Stimulated activated naive CD4-positive, alpha-beta T cell treated with Interleukin-2 at 50 U/mL for 16 hours (primary cell): ENCODE results near the gene LSMEM2.
"Not testable (repeated sequence)": the region's sequence is repeated elsewhere in the genome, so short reads cannot be mapped to it uniquely, and the experiment has no call there.

Experiments used
- DNase-seq: peaks from one replicate; lab custom pipeline; 2025; lab: John Stamatoyannopoulos, UW

Gene LSMEM2

GRCh38 chr3:50278123-50278879, 586 bp upstream of the LSMEM2 start:
- no peak for DNase-seq

GRCh38 chr3:50279255-50280016, 549 bp downstream of the LSMEM2 start:
- DNase-seq = no peak

- not testable (repeated sequence) for DNase-seq
These were observed 5.2 kb downstream of the LSMEM2 start for GRCh38 chr3:50284121-50284520.

- DNase-seq = no peak
These were observed 7.7 kb downstream of the LSMEM2 start for GRCh38 chr3:50286322-50287227.

- no peak for DNase-seq
These were observed 8.4 kb downstream of the LSMEM2 start for GRCh38 chr3:50287262-50287661.

- DNase-seq = no peak
These were observed 9.6 kb downstream of the LSMEM2 start for GRCh38 chr3:50288387-50289007.

- DNase-seq = no peak
These were observed 10.2 kb downstream of the LSMEM2 start for GRCh38 chr3:50289130-50289529.

GRCh38 chr3:50290161-50290641, 11.3 kb downstream of the LSMEM2 start:
- DNase-seq = no peak

- DNase-seq = peak; percentile 96
These were observed 13.5 kb downstream of the LSMEM2 start, which contains the start of gene IFRD2 for GRCh38 chr3:50292159-50293078. Gene IFRD2, minus strand, starts transcription at chr3:50292429. Its CDS starts 155 bp downstream, at chr3:50292274.

GRCh38 chr3:50293079-50293801, 14.4 kb downstream of the LSMEM2 start:
- no peak for DNase-seq

- no peak for DNase-seq
These were observed 15.2 kb downstream of the LSMEM2 start for GRCh38 chr3:50294089-50294488.

- DNase-seq = no peak
These were observed 15.9 kb downstream of the LSMEM2 start for GRCh38 chr3:50294492-50295403.

GRCh38 chr3:50295553-50296431, 16.9 kb downstream of the LSMEM2 start:
- DNase-seq = no peak

GRCh38 chr3:50296721-50297383, 18.0 kb downstream of the LSMEM2 start:
- no peak for DNase-seq

- DNase-seq = no peak
These were observed 18.5 kb downstream of the LSMEM2 start for GRCh38 chr3:50297384-50297775.

GRCh38 chr3:50297896-50298725, 19.2 kb downstream of the LSMEM2 start:
- no peak for DNase-seq
